ENCODE results near the gene SUGT1.

- TF ChIP-seq CTCF (IDR thresholded peaks at IDR 0.05): no peak
- TF ChIP-seq POLR2AphosphoS5 (IDR thresholded peaks at IDR 0.05): no peak
- TF ChIP-seq POLR2A (IDR thresholded peaks at IDR 0.05): no peak
Measured at GRCh38 chr13:52615812-52616211, 36.8 kb upstream of the SUGT1 start.

Data from sigmoid colon (tissue), 4 donors.